Measurements from ENCODE around the gene COPS9.

Gene COPS9

DNA sequence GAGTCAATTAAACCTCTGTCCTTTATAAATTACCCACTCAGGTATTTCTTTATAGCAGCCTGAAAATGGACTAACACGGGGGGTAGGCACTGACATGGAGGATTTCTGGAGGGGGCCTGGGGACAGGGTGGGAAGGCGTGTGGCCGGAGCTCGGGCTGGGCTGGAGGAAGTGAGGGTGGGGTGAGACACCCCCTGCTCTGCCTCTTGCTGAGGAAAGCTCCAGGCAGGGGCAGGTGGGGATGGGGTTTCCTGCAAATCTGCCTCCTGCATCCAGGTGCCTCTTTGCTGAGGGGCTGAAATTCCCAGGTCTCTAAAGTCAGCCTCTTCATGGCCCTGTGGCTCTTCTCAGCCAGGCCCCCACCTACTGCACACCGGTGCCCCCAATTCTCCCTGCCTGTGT, 30.1 kb upstream of the COPS9 start:
- no peak for DNase-seq (ENCODE audit: low spot score)

DNA sequence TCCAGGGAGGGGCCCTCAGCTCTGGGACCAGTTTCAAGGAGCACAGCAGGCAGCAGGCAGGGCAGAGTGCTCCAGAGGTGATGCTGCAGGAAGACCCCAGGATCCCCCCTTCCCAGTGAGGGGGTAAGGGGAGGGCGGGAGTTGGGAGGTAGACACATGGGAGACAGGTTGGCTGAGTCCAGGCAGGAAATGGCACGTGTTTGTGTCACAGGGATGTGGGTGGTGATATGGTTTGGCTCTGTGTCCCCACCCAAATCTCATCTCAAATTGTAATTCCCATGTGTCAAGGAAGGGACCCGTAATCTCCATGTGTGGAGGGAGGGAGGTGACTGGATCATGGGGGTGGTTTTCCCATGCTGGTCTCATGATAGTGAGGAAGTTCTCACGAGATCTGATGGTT, 29.6 kb upstream of the COPS9 start:
- no peak for DNase-seq (ENCODE audit: low spot score)

DNA sequence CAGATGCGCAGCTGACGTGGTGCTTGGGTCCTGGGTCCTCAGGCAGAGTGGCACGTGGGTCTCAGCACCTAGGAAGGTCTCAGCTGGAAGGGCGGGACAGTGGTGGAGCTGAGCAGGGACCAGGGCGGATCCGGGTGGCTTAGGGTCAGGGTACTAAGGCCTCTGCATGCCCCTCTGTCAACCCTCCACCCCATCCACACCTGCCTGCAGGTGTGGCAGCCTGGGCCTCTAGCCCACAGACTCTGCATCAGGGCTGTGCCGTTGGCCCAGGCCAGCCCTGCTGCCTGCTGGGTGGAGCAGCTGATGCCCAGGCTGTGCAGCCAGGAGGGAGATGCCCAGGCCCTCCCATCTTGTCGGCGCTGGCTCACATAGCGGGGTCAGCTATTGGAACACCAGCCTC, 28.9 kb upstream of the COPS9 start:
- no peak for DNase-seq (ENCODE audit: low spot score)

DNA sequence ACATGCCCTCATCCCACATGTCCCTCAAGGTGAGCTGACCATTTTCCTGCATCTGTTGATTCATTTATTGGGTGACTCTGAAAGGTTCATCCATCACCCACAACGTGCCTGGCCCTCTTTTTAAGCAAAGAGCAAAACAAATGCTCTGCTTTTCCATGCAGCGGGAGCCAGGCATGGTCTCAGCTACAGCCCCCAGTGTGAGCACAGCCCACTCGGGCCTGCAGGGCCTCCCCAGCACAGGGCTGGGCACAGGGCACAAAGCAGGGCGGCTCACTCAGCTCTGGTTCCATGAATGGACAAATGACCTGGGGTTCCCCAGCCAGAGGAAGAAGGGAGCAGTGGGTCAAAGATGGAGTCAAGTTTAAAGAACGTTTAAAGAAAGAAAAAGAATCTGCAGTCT, 28.5 kb upstream of the COPS9 start:
- DNase-seq (ENCODE audit: low spot score) = no peak

DNA sequence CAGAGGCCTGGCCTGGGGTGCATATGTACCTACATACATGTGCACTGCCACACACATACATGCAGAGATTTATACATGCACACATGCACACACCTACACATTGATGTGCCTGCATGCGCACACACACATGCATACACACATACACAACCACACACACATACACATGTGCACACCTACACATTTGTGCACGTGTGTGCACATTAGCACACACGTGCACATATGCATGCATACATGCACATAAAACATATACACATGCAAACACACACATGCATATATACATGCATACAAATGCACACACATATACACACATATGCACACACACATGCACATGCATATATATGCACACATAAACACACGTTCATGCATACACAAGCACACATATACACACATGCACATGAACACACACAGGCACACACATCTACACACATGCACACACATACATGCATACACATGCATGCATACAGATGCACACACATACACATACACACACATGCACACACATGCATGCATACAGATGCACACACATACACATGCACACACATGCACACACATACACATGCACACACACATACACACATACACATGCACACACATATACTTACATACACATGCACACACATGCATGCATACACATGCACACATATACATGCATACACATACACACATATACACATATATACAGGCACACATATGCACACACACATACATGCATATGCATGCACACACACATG, 27.9 kb upstream of the COPS9 start:
- DNase-seq (ENCODE audit: low spot score) = no peak

DNA sequence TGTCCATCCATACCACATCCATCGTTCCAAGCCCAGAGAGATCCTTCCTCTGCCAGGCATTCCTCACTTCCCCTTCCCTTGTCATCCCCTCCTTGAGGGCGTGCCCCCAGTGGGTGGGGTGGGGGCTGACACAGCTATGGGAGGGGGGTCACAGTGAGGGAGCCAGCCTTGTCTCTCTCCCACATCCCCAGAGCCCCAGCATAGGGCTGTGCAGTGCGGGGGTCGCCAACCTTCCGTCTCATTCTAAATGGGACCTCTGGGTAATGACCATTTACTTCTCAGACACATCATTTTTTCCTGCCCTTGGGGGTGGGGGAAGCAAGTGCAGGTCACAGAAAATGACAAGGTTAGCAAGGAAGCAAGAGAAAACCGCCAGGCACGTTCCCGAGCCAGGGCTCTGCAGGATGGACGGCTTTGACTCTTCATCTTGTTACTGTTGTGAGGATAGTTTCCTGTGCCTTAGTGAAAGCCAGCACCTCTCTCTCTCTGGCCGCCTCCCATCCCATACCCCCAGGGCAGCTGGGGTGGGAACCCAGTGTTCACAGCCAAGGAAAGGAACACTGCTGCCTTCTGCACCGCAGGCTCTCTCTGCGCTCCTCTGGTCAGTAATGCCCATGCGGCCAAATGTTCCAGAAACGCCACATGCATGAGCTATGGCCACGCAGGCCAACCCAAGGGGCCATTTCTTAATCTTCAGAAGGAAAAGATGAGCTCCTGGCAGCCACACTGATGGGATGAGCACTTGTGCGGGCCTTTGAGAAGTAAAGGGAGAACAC, 27.0 kb upstream of the COPS9 start:
- no peak for DNase-seq (ENCODE audit: low spot score)

DNA sequence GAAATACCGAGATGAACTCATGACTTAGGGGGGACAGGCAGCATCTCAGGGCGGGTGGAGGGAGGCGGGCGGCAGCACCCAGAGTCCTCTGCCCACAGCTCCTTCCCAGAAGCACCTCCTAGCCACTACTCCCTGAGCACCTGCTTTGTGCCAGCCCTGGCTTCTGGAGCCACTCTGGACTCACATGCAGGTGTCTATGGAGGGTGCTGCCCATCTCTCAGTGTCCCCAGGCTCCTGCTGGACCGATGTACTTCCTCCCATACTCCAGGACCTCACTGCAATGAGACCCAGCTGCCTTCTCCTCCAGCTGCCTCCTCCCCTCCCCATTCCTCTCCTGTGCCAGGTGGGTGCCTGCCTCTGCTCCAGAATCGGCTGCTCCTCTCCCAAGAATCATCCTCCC, 26.4 kb upstream of the COPS9 start:
- DNase-seq (ENCODE audit: low spot score) = no peak

DNA sequence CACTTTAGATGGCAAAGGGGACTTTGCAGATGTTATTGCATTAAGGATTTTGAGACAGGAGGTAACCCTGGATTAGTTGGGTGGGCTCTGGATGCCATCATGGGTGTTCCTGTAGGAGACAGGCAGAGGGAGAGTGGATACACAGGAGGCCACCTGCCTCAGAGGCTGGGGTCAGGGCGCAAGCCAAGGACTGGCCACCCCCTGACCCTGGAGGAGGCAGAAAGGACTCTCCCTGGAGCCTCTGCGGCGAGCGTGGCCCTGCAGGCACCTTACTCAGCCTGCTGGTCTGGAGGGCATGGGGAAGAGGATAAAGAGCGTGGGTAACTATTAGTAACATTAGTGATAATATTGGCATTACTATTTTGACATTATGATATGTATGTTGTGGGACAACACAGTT, 25.9 kb upstream of the COPS9 start:
- DNase-seq (ENCODE audit: low spot score) = no peak

DNA sequence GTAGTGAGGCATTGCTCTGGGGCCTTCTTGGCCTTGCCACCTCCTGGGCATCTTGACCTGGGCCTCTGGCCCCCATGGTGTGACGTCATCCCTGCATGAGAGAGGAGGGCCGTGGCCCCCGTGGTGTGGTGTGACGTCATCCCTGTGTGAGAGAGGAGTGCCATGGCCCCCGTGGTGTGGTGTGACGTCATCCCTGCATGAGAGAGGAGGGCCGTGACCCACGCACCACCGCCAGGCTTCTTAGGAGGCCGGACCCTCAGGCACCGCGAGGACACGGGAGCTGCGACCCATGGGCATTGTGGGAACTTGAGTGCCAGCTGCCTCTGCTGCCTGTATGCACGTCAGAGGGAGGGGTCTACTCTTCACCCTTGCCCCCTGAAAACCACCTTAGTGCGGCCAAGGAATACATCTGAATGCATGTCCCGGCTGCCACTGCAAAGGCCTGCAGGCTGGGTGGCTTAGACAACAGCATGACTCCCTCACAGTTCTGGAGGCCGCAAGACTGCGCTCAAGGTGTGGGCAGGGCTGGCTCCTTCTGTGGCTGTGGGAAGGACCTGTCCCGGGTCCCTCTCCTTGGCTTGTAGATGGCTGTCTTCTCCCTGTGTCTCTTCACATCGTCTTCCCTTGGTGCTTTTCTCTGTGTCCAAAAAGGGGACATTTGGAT, 25.1 kb upstream of the COPS9 start:
- DNase-seq (ENCODE audit: low spot score) = no peak

DNA sequence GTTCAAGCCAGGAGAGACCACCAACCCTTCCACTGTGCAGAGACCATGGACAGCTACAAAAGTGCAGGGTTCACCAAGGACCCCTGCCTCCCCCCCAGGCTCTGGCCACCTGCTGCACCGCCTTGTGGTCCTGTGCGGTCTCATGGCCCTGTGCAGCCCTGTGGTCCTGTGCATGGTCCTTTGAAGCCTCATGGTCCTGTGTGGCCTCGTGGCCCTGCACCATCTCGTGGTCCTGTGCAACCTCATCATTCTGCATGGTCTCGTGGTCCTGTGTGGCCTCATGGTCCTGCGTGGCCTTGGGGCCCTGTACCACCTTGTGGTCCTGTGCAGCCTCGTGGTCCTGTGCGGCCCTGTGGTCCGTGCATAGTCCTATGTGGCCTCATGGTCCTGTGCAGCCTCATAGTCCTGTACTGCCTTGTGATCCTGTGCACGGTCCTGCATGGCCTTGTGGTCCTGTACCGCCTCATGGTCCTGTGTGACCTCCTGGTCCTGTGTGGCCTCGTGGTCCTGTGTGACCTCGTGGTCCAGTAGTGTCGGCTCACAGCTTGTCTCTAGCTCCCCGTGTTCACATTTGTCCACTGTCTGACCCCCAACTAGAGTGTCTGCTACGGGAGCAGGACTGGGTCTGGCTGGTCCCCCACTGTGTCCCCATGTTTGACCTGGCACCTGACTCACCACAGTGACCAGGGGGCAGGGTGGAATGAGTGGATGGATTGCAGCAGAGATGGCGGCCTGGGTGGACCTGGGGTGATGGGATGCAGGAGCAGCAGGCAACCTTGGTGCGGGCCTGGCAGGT, 24.4 kb upstream of the COPS9 start:
- no peak for DNase-seq (ENCODE audit: low spot score)

DNA sequence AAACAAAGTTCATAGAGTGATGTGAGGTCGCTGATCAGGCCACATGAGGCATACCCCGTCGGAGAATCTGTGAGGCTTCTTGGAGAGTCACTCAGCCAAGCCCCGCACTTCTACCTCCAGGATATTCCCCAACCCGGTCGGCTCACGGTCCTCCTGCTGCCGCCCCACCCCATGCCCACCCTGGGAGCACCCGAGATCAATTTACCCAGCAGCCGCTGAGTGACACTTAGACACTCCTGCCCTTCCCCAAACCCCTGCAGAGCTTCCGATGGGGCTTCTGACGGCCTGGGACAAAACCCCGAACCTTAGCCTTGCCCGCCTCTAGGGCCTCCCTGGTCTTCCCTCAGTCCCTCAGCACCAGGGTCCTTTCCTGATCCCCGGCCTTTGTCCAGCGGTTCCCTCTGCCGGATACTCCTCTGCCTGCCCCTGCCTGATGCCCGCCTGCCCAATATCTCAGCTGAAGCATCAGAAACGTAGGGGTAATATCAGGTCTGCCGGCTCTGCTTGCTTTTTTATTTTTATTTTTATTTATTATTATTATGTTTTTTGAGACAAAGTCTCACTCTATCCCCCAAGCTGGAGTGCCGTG, 23.2 kb upstream of the COPS9 start:
- no peak for DNase-seq (ENCODE audit: low spot score)

DNA sequence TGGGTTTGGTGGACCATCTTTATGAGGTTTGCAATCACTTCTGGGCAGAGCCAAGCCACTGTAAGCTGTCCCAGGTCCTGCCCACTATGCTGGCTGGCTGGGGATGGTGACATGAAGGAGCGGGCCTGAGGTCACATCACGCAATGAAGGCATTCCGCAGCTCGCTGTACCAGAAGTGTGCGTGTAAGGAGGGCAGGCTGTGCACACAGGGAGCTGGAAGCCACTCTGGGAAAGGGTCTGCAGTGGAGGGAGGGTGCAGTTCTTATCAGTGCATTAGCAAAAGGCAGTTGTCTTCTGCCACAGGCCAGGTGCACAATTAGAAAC, 21.0 kb upstream of the COPS9 start:
- DNase-seq (ENCODE audit: low spot score) = no peak

DNA sequence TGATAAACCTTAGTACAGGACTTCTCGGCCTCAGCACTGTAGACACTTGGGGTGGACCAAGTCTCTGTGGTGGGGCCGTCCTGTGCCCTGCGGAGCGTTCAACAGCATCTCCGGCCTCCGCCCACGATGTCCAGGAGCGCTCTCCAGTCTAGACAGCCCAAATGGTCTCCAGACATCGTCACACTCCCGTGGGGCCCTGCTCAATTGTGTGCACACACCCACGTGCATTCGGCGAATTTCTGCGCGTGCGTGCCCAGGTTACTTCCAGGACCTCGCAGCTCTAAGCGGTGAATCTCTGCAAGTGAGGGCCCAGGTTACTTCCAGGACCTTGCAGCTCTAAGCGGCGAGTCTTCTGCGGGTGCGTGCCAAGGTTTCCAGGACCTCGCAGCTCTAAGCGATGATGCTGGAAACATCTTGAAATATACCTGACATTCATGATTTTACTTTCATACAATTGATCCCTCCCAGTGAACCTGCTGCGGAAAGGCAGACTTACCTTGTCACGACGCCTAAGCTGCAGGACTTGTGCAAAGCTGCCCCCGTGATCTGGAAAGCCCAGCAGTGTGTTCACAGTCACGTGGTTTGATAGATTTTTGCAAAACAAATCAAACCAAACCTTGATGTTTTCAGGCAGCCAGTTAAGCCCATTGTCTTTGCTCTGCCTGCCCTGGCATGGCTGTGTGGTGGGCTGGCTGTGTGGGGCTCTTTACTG, 20.5 kb upstream of the COPS9 start:
- DNase-seq (ENCODE audit: low spot score) = no peak

DNA sequence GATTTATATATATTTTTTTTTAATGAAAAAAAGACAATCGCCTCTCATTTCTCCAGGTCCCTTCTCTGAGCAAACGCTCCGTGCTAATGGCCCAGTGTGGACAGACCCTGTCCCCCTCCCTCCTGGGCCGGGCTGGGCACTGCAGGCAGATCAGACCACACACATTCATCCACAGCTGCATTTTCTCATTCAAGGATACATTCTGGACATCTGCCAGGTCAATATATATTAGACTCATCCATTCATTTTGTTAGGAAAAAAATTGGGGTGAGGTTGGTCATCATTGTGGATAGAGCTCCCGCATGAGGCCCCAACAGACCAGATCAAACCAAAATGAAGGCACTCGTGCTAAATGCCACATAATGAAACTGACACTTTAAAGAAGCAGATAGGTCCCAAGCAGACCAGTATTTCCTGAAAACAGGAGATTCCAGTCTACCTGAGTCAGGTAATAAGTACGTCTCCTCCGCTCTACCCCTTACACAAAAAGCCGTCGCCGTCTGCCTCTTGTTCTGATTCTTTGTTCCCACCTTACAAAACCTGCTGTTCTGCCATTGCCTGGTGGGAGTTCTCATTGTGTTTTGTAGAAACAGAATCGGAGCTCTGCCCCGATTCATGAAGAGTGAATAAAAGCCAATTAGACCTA, 19.8 kb upstream of the COPS9 start:
- DNase-seq (ENCODE audit: low spot score) = no peak

DNA sequence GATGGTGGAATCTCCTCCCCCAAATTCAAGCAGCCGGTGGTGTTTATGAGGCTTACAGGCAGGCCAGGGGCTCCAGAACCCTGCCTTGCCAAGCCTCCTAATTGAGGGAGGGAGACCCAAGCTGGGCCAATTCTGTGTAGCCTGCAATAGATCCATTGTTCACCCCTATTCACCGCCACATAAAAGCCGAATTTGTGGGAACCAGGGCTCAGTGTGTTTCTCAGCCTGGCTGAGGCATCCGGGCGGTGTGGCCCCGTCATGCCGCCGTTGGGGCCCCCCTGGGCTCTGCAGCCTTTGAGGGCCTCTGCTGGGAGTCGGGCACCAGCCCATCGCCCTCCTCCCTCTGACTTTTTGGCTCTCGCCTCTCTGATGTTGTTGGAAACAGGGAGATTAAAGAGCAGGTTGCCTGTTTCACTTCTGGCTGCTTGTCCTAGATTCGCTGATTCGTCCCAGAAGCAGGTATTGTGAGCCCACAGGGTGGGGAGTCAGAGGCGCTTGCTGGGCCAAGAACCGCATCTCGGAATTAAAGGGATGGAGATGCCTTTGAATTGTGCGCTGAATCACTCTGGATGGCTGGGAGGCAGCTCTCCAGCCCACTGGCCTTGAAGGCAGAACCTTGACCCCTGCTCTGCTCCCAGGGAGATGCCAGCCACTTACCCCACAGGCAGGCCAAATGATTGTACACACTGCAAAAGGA, 19.1 kb upstream of the COPS9 start:
- no peak for DNase-seq (ENCODE audit: low spot score)

DNA sequence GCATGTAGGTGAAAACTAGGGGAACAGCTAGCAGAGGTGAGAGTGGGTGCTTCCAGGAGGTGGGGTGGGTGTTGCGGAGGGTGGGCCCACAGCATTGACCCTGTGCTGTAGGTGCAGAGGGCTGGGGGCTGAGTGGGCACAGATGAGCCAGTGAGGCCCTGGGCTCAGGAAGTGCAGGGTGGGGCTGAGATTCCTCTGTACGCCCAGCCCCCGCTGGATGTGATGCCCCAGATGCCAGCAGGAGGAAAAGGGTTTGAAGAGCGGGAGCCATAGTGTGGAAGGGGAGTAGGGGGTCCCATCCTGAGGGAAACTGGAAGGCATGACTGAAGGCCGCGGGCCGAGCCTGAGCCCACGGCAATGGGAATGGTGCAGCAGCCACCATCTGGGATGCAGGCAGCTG, 18.5 kb upstream of the COPS9 start:
- no peak for DNase-seq (ENCODE audit: low spot score)

DNA sequence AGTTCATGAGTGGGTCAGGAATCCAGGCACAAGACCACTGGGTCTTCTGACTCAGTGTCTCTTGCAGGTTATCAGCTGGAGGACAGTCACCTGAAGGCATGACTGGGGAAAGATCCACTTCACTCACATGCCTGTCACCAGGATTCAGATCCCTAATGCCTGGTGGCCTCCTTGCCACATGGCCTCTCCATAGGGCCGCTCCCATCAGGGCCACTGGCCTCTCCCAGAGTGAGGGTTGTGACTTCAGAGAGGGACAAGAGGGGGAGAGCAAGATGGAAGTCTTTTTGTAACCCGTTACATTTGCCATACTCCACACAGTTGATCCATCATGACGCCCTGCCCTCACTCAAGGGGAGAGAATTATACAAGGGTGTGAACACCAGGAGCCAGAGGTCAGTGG, 17.3 kb upstream of the COPS9 start:
- DNase-seq (ENCODE audit: low spot score) = no peak

DNA sequence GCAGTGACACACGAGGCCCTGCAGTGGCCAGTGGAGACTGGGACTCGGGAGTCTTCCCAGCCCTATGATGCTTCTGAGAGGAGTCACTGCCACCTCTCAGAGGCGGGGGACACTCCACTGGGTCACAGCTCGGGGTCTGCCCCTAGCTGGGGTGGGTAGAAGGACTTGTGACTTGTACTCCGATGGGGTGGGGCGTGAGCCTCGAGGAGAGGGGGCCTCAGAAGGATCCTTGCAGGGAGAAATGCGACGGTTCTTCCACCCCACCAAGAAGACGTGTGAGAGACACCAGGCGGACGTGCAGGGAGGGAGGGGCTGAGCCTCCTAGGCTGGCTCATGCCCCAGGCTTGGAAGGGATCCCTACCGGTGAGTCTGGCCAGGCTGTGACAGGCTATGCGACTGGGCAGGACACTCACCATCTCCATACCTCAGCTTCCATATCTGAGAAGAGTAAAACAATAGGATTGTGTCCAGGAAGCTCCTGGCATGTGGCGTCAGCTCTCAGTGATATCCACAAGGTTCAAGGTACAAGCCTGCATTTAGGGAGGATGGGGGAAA, 15.4 kb upstream of the COPS9 start:
- DNase-seq (ENCODE audit: low spot score) = no peak

DNA sequence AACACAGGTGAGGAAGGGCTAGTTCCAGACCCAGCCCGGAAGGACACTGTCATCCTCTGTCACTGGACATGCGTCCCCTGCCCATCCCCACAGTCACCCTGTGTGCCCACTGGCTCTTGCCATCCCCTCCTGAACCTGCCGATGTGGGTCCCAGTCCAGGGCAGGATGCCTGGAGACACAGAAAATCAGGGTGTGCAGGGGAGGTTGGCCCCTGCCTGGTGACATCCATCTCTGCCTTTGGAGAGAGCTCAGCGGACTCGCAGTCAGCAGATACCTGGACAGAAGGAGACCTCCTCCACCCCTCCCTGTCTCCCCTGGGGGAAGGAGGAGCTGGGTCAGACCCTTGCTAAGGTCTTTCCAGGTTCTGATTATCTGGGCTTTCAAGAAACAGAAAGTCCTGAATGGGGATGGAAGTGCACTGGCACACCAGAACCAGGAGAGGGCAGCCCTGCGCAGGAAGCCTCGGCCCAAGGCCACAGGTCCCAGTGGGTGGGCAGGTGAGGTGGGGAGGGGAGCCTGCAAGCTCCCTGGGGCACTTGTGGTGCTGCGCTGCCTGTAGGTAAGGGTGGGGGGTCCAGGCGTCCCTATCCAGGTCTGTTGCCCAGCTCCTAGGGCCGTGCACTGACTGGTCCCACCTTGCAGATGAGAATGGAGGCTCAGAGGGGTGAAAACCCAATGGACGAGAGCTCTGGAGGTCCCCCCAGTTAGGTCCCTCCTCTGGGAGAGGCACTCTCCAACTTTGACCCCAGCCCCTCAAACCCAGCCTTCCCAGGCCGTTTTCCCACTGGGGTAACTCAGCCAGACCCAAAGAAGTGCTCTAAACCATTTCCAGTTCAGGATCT, 14.1 kb upstream of the COPS9 start:
- DNase-seq (ENCODE audit: low spot score) = peak; percentile 86

All from hepatic stellate cell (primary cell).